Thyroid gland (tissue), 4 donors: ENCODE measurements around the gene APBB2. TPM values are rescaled to one million over a fixed set of nuclear protein-coding genes. Genes with fewer than 3 reads are reported as not detected.
"Not testable (repeated sequence)": the region's sequence is repeated elsewhere in the genome, so short reads cannot be mapped to it uniquely, and the experiment has no call there.

ENCODE experiments used
- DNase-seq, 2 donors: peaks; one replicate each; pipeline ENCODE4 v3.0.0-alpha.2; 2019
- H3K27ac ChIP-seq, 3 donors: fragments of 200-600 bp; sonication (generic); 1 replicate in 2 of 3; 2 replicates in 1 of 3; pipeline ENCODE4 v1.5.1; 2016 to 2019; ENCODE audit warnings: mild to moderate bottlenecking in 1 of 3, moderate library complexity in 1 of 3
- H3K27me3 ChIP-seq: fragments of 200-600 bp; sonication (generic); one replicate; pipeline ENCODE4 v1.5.1; 2019
- H3K36me3 ChIP-seq, 2 donors: fragments of 200-600 bp; sonication (generic); one replicate each; pipeline ENCODE4 v1.5.1; 2016 to 2019
- H3K4me1 ChIP-seq, 2 donors: fragments of 200-600 bp; sonication (generic); one replicate each; pipeline ENCODE4 v1.5.1; 2017 to 2019
- H3K4me3 ChIP-seq, 3 donors: fragments of 200-600 bp; sonication (generic); replicated peaks in 1 of 3; 1 replicate in 2 of 3; 2 replicates in 1 of 3; pipeline ENCODE4 v1.5.1; 2016; ENCODE audit warnings: mild to moderate bottlenecking in 1 of 3
- H3K9me3 ChIP-seq: fragments of 200-600 bp; sonication (generic); one replicate; pipeline ENCODE4 v1.5.1; 2017
- POLR2A ChIP-seq, 2 donors: fragments of 450-650 bp; IDR thresholded peaks; one replicate each; pipeline ENCODE4 v1.6.1; 2017; ENCODE audit warnings: antibody characterized with exemption in 2 of 2, mild to moderate bottlenecking in 2 of 2, moderate library complexity in 1 of 2
- WGBS, 2 donors: methylation state at CpG; one replicate each; pipeline ENCODE4 v1.1.5; 2017; 5-methylcytosine and 5-hydroxymethylcytosine counted together
- intact Hi-C: fragments of 100-400 bp; cut with DNase I; formaldehyde crosslinking; loops from one replicate; pipeline ENCODE4 v1.15.1; 2023
- total RNA-seq, 4 donors: library from RNA; depleted of rRNA; stranded (reverse); fragments of >200 nt; gene quantifications; one replicate each; pipeline ENCODE4 v1.2.3, GENCODE V29; 2016
- TF ChIP-seq, protein P1 (sequence below), 6 experiments: fragments of 200-600 bp in 3 of 6; fragments of 450-650 bp in 3 of 6; sonication (generic) in 3 of 6; IDR thresholded peaks; one replicate each; pipeline ENCODE4 v1.5.1; 2016 to 2019; ENCODE audit warnings: antibody characterized with exemption in 6 of 6, mild to moderate bottlenecking in 2 of 6, inconsistent platforms in 1 of 6, moderate library complexity in 1 of 6

Gene APBB2
- total RNA-seq, 4 donors from 2014 or later: 174 to 253 (median 199) TPM

GRCh38 chr4:40905414-40905813 lies 308.9 kb downstream of the APBB2 start:
- no peak for DNase-seq
- H3K4me1 ChIP-seq: peaks cover 0 to 13% of the 10 kb centered on the region in 2 donors
- H3K36me3 ChIP-seq: peaks cover 0 to 6% of the 10 kb centered on the region in 2 donors
- no peak overlapping the region for H3K4me3 ChIP-seq
- TF ChIP-seq, protein P1, sequence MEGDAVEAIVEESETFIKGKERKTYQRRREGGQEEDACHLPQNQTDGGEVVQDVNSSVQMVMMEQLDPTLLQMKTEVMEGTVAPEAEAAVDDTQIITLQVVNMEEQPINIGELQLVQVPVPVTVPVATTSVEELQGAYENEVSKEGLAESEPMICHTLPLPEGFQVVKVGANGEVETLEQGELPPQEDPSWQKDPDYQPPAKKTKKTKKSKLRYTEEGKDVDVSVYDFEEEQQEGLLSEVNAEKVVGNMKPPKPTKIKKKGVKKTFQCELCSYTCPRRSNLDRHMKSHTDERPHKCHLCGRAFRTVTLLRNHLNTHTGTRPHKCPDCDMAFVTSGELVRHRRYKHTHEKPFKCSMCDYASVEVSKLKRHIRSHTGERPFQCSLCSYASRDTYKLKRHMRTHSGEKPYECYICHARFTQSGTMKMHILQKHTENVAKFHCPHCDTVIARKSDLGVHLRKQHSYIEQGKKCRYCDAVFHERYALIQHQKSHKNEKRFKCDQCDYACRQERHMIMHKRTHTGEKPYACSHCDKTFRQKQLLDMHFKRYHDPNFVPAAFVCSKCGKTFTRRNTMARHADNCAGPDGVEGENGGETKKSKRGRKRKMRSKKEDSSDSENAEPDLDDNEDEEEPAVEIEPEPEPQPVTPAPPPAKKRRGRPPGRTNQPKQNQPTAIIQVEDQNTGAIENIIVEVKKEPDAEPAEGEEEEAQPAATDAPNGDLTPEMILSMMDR (IDR thresholded peaks at IDR 0.05): no peak
- TF ChIP-seq POLR2A (IDR thresholded peaks at IDR 0.05): no peak
- intact Hi-C loops: no loop called here
- no peaks in the 10 kb centered on the region for H3K27me3 ChIP-seq
- WGBS, 2 donors: 89 to 92% methylated on average over 8 of the region's 8 CpGs
- no peak overlapping the region for H3K27ac ChIP-seq
- H3K9me3 ChIP-seq: no peaks in the 10 kb centered on the region

- H3K4me1 ChIP-seq, H3K36me3 ChIP-seq, intact Hi-C loops, H3K27me3 ChIP-seq, H3K27ac ChIP-seq, H3K9me3 ChIP-seq, H3K4me3 ChIP-seq, DNase-seq: not testable (repeated sequence)
- WGBS, 2 donors: 93% methylated on average over 4 of the region's 4 CpGs
Measured at GRCh38 chr4:40900531-40900930, 313.8 kb downstream of the APBB2 start.

DNA sequence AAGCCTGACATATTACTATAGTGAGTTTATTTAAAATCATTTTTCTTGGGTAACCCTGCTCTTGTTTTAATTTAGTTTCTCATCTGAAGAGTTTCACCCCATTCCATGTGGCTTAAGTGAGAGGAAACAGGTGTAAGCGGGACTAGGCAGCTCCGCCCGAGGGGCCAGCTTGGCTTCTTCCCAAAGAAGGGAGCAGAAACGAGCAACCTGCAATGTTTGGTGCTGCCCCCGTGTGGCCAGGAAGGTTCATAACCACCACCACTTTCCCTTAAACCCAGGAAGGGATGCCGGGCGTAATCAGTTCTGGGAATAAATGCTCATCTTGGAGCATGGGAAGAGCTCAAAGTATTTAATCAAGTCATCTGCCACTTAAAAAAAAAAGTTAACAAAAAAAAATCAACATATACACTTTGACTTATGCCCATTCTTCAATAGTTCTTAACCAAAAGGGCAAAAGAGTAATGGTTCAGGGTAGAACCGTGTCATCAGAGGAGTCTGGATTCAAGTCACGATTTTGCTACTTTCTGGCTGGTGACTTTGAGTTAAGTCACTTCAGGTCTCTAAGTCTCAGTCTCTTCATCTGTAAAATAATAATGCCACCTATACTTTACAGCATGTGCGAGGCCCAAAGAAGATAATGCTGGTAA lies 316.7 kb downstream of the APBB2 start:
- Histone ChIP-seq H3K27me3 (no peaks in the 10 kb centered on the region), H3K4me1 (peaks cover 0 to 3% of the 10 kb centered on the region in 2 donors), H3K4me3 (no peak overlapping the region), H3K27ac (no peak overlapping the region), H3K9me3 (no peaks in the 10 kb centered on the region), H3K36me3 (peaks cover 6 to 11% of the 10 kb centered on the region in 2 donors)
- intact Hi-C loops: loop anchor here (5.0 kb wide), 1 partner anchor 160 kb away; no protein-coding TSS in a partner anchor
- peak; percentile 76 to 81 for DNase-seq
- no peak for TF ChIP-seq POLR2A (IDR thresholded peaks at IDR 0.05)
- TF ChIP-seq, protein P1 (IDR thresholded peaks at IDR 0.05): peak; percentile 56 to 85 (median 74)
- 39 to 42% methylated on average over 10 of the region's 10 CpGs for WGBS, 2 donors

DNA sequence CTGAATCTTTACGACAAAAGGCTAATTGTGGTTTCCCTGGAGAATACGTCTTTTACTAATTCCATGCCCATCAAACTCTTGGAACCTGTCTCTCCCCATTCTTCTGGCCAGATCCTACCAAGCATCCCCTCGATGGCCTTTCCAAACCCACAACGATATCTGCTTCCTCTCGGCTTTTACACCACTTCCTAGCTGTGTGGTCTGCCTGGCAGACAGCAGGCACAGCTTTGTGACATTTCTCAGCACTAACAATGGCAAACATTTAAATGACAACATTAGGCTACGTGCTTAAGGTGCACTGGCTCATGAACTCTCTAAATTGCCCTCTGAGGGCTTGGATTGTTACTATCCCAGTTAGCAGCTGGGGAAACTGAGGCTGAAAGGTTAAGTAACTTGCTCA lies 323.6 kb downstream of the APBB2 start:
- 86 to 90% methylated on average over 6 of the region's 6 CpGs for WGBS, 2 donors
- intact Hi-C loops: no loop called here
- TF ChIP-seq, protein P1 (IDR thresholded peaks at IDR 0.05): no peak
- no peak for TF ChIP-seq POLR2A (IDR thresholded peaks at IDR 0.05)
- DNase-seq: no peak
- Histone ChIP-seq H3K27ac (no peak overlapping the region), H3K4me1 (no peaks in the 10 kb centered on the region), H3K27me3 (no peaks in the 10 kb centered on the region), H3K4me3 (no peak overlapping the region), H3K9me3 (no peaks in the 10 kb centered on the region), H3K36me3 (peaks cover 9 to 37% of the 10 kb centered on the region in 2 donors)

DNA sequence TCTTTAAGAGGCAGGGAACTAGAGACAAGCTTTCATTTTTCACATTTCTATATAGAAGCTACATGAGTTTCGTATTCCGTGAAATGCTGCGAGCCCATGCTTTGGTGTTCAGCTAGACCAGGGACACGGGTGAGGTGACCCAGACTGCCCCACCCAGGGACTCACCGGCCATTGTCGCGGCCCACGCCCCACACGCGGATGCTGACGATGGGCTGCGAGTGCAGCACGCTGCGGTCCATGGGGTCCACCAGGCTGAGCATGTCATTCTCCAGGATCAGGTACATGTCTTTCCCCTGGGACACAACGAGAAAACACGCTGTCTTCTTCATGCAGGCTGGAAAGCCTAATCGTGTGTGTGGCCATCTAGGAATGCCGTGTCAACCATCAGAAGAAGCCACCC lies 324.1 kb downstream of the APBB2 start:
- no peak for DNase-seq
- TF ChIP-seq, protein P1 (IDR thresholded peaks at IDR 0.05): no peak
- TF ChIP-seq POLR2A (IDR thresholded peaks at IDR 0.05): no peak
- intact Hi-C loops: no loop called here
- H3K36me3 ChIP-seq: peaks cover 9 to 37% of the 10 kb centered on the region in 2 donors
- H3K27me3 ChIP-seq: no peaks in the 10 kb centered on the region
- no peaks in the 10 kb centered on the region for H3K4me1 ChIP-seq
- no peak overlapping the region for H3K4me3 ChIP-seq
- no peaks in the 10 kb centered on the region for H3K9me3 ChIP-seq
- 96 to 97% methylated on average over 18 of the region's 18 CpGs for WGBS, 2 donors
- H3K27ac ChIP-seq: no peak overlapping the region
